Measurements from ENCODE around the gene ATP6V0B.

The ATP6V0B gene

DNA sequence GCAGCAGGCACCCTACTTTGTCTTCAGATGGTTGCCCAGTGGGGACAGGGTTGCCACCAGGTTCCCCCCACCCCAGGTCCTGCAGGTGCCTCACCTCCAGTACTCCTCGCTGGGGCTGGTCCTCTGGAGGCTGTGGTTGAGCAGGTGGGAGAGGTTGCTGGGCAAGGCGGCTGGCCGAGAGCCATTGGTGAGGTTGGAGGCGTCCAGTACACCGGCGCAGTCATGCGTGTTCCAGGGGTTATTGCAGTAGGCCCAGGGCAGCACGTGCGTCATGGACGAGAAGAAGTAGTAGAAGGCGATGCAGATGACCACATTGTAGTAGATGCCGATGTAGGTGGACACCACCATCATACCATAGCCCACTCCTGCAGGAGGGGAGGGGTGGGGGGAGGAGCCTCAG lies 33.5 kb downstream of the ATP6V0B start:
- DNase-seq: no peak

DNA sequence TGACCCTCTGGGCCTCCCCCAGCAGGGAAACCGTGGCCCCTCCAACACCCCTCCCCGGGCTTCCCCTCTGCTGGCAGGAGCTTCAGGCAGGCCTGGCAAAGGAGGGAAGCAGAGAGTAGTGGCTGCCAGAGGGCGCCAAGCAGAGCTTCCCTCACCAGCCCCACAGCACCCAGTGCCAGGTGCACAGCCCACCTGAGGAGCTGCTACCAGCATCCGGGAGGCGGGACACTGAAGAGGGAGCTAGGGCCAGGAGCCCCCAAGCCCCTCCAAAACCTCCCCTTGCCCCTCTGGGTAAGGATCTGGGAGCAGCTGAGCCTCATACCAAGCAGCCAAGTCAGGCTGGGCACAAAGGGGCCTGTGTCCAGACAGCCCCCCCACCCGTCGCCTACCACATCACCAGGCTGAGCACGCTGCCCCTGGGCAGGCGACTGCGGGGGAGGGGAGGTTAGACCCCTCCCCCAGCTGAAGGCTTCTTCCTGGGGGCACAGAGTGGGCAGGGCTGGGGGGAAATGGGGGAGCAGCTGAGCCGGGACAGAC lies 36.2 kb downstream of the ATP6V0B start:
- no peak for DNase-seq

GRCh38 chr1:44012404-44012803 lies 37.6 kb downstream of the ATP6V0B start:
- no peak for DNase-seq

GRCh38 chr1:44012941-44013609 lies 38.3 kb downstream of the ATP6V0B start:
- no peak for DNase-seq

DNA sequence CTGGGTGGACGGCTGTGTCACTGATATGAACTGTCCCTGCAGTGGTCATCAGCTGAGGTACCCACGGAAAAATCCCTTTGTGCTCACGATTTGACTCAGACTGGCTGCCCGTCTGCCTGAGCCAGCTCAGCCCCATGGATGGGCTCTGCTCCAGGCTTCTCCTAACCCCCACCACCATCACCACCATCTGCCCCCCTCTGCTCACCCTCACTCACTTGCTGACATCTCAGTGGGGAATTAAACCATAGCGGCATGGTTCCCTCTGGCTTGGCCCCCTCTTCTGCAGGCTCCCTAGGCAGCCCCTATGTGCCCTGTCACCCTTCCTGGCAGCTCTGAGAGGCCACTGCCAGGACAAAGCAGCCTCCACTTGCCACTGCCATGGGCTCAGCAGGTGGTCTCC lies 39.2 kb downstream of the ATP6V0B start:
- DNase-seq: no peak

GRCh38 chr1:44014365-44015104 lies 39.8 kb downstream of the ATP6V0B start:
- DNase-seq: no peak

DNA sequence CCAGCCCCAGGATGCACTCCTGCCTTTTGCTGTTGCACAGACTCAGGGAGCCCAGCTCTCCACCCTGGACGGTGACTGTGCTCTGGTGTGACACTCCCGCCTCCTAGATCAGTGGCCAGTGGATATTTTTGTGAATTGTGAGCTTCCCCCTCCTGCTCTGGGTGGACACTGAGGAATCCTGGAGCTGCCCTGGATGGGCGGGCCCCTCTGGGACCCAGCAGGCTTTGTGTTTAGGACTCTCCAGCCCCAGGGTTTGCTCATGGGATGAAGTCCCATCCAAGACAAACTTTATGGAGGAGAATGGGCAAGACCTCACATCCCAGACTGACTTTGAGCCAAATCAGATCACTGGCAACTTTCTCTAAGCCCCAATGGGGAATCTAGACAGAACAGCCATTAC lies 40.4 kb downstream of the ATP6V0B start:
- no peak for DNase-seq

- DNase-seq: no peak
Observed at GRCh38 chr1:44016041-44016889, 41.5 kb downstream of the ATP6V0B start.

DNA sequence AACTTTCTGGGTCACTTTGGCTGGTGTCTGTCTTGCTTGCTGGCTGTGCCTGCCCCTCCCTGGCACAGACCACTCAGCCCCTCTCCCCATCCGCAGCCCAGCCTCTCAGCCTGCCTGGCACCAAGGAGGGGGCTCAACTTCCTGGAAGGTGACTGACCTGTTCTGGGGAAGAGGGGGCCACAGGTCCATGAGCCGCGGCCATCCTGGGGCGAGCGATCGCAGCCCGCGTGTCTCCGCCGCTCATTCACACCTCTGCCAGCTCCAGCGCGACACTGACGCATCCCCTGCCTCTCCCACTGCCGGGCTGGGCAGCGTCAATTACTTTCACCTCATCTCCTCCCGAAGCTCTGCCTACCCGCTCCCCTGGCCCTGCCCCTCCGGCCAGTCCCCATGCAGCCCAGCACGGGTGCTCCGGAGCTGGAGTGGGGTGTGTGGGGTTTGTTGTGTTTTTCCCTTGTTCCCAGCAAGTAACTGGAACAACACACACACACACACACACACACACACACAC lies 42.2 kb downstream of the ATP6V0B start:
- no peak for DNase-seq

GRCh38 chr1:44019466-44019948 lies 44.7 kb downstream of the ATP6V0B start:
- no peak for DNase-seq

DNA sequence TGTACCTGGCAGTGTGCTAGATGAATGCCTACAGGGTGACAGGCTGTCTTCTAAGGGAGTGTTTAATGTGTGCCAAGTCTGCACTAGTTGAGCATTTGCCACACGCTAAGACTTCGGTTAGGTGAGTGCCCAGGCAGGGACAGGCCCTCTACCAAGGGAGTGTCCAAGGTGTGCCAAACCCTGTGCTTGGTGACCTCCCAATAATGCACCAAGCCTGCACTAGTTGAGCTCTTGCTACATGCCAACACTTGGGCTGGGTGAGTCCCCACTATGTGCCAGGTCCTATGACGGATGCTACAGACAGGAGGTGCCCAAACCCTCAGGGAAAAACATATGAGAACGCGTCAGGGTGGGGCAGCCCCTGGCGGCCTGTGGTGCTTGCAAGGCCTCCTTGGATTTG lies 45.7 kb downstream of the ATP6V0B start:
- no peak for DNase-seq

DNA sequence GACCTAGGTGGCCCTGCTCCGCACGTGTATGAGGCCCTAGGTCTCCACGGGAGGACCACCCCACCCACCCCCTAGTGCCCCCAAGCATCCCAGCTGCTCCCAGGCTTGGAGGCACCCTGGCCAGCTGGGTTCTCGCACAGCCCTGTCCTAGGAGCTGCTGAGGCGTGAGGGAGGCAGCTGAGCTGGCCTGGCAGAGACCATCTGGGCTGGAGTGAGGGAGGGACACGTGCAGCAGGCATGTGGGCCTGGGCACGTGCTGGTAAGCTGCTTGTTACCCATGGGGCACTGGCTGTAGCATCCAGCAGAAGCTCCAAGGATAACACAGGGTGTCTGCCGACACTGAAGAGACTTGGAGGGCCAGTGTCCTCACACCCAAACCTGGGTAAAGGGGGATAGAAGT lies 46.4 kb downstream of the ATP6V0B start:
- DNase-seq: no peak

DNA sequence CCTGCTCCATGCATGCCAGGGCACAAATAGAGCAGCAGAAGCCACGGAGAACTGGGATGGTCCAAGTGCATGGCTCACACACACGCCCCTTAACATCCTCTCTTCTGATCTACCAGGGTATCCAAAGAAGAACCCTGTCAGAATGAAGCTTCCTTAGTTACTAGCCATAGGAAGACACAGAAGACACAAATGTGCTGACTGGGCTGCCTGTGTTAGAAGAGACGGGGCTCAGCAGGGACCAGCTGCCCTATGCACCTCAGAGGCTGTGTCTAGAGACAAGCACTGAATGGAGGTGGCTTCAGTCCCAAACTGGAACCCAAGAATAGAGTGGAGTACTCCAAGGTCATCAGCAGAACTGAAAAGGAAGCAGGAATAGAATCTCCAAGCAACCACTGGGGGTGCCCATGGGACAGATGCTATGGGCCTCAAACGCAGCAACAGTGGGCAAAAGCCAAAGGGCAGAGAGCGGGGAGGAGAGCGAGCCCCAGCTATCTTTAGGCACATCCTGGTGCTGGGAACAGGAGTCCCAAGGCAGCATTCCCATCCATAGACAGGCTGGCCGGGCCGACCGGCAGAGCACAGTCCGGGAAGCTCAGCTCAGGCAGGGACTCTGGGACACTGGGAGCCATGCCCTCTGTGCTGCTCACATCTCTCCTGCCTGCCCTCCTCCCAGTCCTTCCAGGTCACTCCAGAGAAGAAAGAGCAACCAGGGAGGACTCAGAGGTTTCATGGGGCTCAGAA lies 47.0 kb downstream of the ATP6V0B start:
- no peak for DNase-seq

DNA sequence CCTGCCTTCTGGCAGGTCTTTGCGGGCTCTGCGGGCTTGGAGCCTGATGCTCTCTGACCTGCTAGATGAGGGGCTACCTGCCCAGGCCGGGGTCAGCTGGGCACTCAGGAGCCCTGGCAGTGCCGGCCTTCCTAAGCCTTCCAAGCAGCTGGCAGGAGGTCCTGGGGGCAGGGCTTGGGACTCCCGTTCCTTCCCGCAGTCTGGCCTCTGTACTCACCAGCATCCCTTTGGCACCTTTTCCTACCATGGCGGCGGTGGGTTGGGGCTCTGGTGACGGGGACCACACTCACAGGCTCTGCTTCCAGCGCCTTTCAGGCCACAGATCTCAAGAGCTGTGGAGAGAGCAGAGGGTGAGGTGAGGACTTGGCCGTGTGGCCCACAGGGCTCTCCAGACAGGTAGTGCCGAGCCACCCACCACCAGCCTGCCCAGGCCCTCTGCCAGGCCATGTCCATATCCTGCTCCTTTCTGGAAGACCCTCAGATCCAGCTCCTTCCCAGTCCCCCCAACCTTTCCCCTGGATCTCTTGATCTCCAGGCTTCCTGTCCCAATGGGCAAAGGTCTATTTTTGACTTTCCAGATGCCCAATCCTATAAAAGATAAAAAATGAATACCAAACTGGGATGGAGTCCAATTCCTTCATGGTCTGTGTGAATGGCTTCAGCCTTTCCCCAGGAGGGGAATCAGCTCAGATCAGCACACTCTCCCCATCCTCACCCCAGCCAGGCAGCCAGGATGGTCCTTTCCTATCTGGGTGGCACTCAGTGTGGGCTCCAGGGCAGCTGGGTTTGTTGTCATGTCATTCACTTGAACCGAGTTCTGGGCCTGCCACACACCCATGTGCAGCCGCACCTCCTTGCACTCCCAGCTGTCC lies 49.5 kb downstream of the ATP6V0B start:
- no peak for DNase-seq

- DNase-seq: no peak
Observed at GRCh38 chr1:44024903-44025525, 50.3 kb downstream of the ATP6V0B start.

DNA sequence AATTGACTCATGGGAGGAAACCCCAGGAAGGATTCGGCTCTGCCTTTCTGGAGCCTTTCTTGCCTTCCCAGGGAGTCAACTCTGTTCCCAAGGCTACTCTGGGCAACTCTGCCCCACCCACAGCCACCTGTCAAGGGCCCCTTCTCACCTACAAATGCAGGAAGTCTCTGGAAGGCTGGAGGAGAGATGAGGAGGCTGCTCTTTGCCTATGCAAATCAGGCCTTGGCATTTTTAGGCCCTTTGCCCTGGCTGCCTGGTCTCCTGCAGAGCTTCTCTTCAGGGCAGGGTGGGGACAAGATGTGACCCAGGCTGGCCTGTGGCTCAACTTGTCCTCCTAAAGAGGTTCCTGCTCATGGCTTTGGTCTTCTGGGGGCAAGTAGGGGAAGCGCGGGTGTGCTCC lies 51.1 kb downstream of the ATP6V0B start:
- DNase-seq: no peak

- no peak for DNase-seq
Observed at GRCh38 chr1:44027320-44027719, 52.6 kb downstream of the ATP6V0B start.

All from kidney glomerular epithelial cell (primary cell).